Thyroid gland (tissue), 4 donors: ENCODE results near the gene GDPD4. TPM values are rescaled to one million over a fixed set of nuclear protein-coding genes. Genes with fewer than 3 reads are reported as not detected.

Experiments
- DNase-seq, 2 donors: peaks; one replicate each; pipeline ENCODE4 v3.0.0-alpha.2; 2019
- H3K27ac ChIP-seq, 3 donors: fragments of 200-600 bp; sonication (generic); 1 replicate in 2 of 3; 2 replicates in 1 of 3; pipeline ENCODE4 v1.5.1; 2016 to 2019; ENCODE audit warnings: mild to moderate bottlenecking in 1 of 3, moderate library complexity in 1 of 3
- H3K27me3 ChIP-seq: fragments of 200-600 bp; sonication (generic); one replicate; pipeline ENCODE4 v1.5.1; 2019
- H3K36me3 ChIP-seq, 2 donors: fragments of 200-600 bp; sonication (generic); one replicate each; pipeline ENCODE4 v1.5.1; 2016 to 2019
- H3K4me1 ChIP-seq, 2 donors: fragments of 200-600 bp; sonication (generic); one replicate each; pipeline ENCODE4 v1.5.1; 2017 to 2019
- H3K4me3 ChIP-seq, 3 donors: fragments of 200-600 bp; sonication (generic); replicated peaks in 1 of 3; 1 replicate in 2 of 3; 2 replicates in 1 of 3; pipeline ENCODE4 v1.5.1; 2016; ENCODE audit warnings: mild to moderate bottlenecking in 1 of 3
- H3K9me3 ChIP-seq: fragments of 200-600 bp; sonication (generic); one replicate; pipeline ENCODE4 v1.5.1; 2017
- CTCF ChIP-seq, 6 experiments: fragments of 200-600 bp in 3 of 6; fragments of 450-650 bp in 3 of 6; sonication (generic) in 3 of 6; IDR thresholded peaks; one replicate each; pipeline ENCODE4 v1.5.1; 2016 to 2019; ENCODE audit warnings: antibody characterized with exemption in 6 of 6, mild to moderate bottlenecking in 2 of 6, inconsistent platforms in 1 of 6, moderate library complexity in 1 of 6
- POLR2A ChIP-seq, 2 donors: fragments of 450-650 bp; IDR thresholded peaks; one replicate each; pipeline ENCODE4 v1.6.1; 2017; ENCODE audit warnings: antibody characterized with exemption in 2 of 2, mild to moderate bottlenecking in 2 of 2, moderate library complexity in 1 of 2
- WGBS, 2 donors: methylation state at CpG; one replicate each; pipeline ENCODE4 v1.1.5; 2017; 5-methylcytosine and 5-hydroxymethylcytosine counted together
- intact Hi-C: fragments of 100-400 bp; cut with DNase I; formaldehyde crosslinking; loops from one replicate; pipeline ENCODE4 v1.15.1; 2023
- total RNA-seq, 4 donors: library from RNA; depleted of rRNA; stranded (reverse); fragments of >200 nt; gene quantifications; one replicate each; pipeline ENCODE4 v1.2.3, GENCODE V29; 2016

Gene GDPD4
- total RNA-seq, 4 donors from 2014 or later = 3.6 TPM; not detected in 3

- TF ChIP-seq POLR2A (IDR thresholded peaks at IDR 0.05) (no peak), CTCF (IDR thresholded peaks at IDR 0.05) (no peak)
- no peak overlapping the region for H3K4me3 ChIP-seq
- 87% methylated on average over 1 of the region's 1 CpG for WGBS, 2 donors
- H3K27me3 ChIP-seq = no peaks in the 10 kb centered on the region
- H3K27ac ChIP-seq = no peak overlapping the region
- no peaks in the 10 kb centered on the region for H3K4me1 ChIP-seq
- no peaks in the 10 kb centered on the region for H3K9me3 ChIP-seq
- H3K36me3 ChIP-seq = no peaks in the 10 kb centered on the region
- intact Hi-C loops = no loop called here
- DNase-seq = no peak
These were observed 50.4 kb downstream of the GDPD4 start for GRCh38 chr11:77250881-77251640.

- intact Hi-C loops = no loop called here
- Histone ChIP-seq H3K4me1 (no peaks in the 10 kb centered on the region), H3K27ac (no peak overlapping the region), H3K9me3 (no peaks in the 10 kb centered on the region), H3K27me3 (no peaks in the 10 kb centered on the region), H3K36me3 (no peaks in the 10 kb centered on the region), H3K4me3 (no peak overlapping the region)
- TF ChIP-seq POLR2A (IDR thresholded peaks at IDR 0.05) (no peak), CTCF (IDR thresholded peaks at IDR 0.05) (no peak)
- DNase-seq = no peak
- 80 to 87% methylated on average over 3 of the region's 3 CpGs for WGBS, 2 donors
These were observed 52.1 kb downstream of the GDPD4 start for GRCh38 chr11:77249427-77249826.

GRCh38 chr11:77244277-77245027, 57.0 kb downstream of the GDPD4 start:
- Histone ChIP-seq H3K27me3 (no peaks in the 10 kb centered on the region), H3K4me1 (no peaks in the 10 kb centered on the region), H3K27ac (no peak overlapping the region), H3K36me3 (no peaks in the 10 kb centered on the region), H3K9me3 (no peaks in the 10 kb centered on the region), H3K4me3 (no peak overlapping the region)
- intact Hi-C loops = no loop called here
- no peak for DNase-seq
- WGBS, 2 donors = 90% methylated on average over 7 of the region's 7 CpGs
- TF ChIP-seq POLR2A (IDR thresholded peaks at IDR 0.05) (no peak), CTCF (IDR thresholded peaks at IDR 0.05) (no peak)

- H3K27ac ChIP-seq = no peak overlapping the region
- intact Hi-C loops = no loop called here
- no peak for DNase-seq
These were observed 64.6 kb downstream of the GDPD4 start for GRCh38 chr11:77236901-77237300.

More at GRCh38 chr11:77236901-77237300, 64.6 kb downstream of the GDPD4 start:
- H3K4me1 ChIP-seq = no peaks in the 10 kb centered on the region
- no peaks in the 10 kb centered on the region for H3K9me3 ChIP-seq
- H3K27me3 ChIP-seq = no peaks in the 10 kb centered on the region
- no peak for TF ChIP-seq CTCF (IDR thresholded peaks at IDR 0.05)
- no peak for TF ChIP-seq POLR2A (IDR thresholded peaks at IDR 0.05)
- no peak overlapping the region for H3K4me3 ChIP-seq
- H3K36me3 ChIP-seq = no peaks in the 10 kb centered on the region
